GM23248 (cell line): ENCODE measurements around the gene NUDCD2. TPM values are rescaled to one million over a fixed set of nuclear protein-coding genes. Genes with fewer than 3 reads are reported as not detected.

Experiments
- DNase-seq: peaks from one replicate; pipeline ENCODE4 v3.0.0-alpha.2; 2015
- H2AFZ ChIP-seq: fragments of 200-600 bp; sonication (generic); 2 replicates; pipeline ENCODE4 v1.6.1; 2016; ENCODE audit warnings: antibody characterized with exemption
- H3F3A ChIP-seq: fragments of 200-600 bp; sonication (generic); 2 replicates; pipeline ENCODE4 v1.6.1; 2016; ENCODE audit warnings: mild to moderate bottlenecking, antibody characterized with exemption, mixed run types; ENCODE audit not compliant: insufficient read depth
- H3K27ac ChIP-seq: fragments of 200-600 bp; sonication (generic); 2 replicates; pipeline ENCODE4 v1.5.1; 2016; ENCODE audit warnings: mild to moderate bottlenecking
- H3K27me3 ChIP-seq: fragments of 200-600 bp; sonication (generic); replicated peaks from 2 replicates; pipeline ENCODE4 v1.6.1; 2016; ENCODE audit warnings: mild to moderate bottlenecking; ENCODE audit not compliant: insufficient read depth
- H3K36me3 ChIP-seq: fragments of 200-600 bp; sonication (generic); 2 replicates; pipeline ENCODE4 v1.6.1; 2016; ENCODE audit warnings: low read depth, mild to moderate bottlenecking
- H3K4me1 ChIP-seq: fragments of 200-600 bp; sonication (generic); 2 replicates; pipeline ENCODE4 v1.6.1; 2016; ENCODE audit warnings: mild to moderate bottlenecking; ENCODE audit not compliant: insufficient read depth
- H3K4me2 ChIP-seq: fragments of 200-600 bp; sonication (generic); one replicate; pipeline ENCODE4 v1.6.1; 2016; ENCODE audit warnings: mild to moderate bottlenecking; ENCODE audit not compliant: unreplicated experiment
- H3K4me3 ChIP-seq: fragments of 200-600 bp; sonication (generic); 2 replicates; pipeline ENCODE4 v1.5.1; 2016; ENCODE audit warnings: mild to moderate bottlenecking
- H3K79me2 ChIP-seq: fragments of 200-600 bp; sonication (generic); 2 replicates; pipeline ENCODE4 v1.6.1; 2016; ENCODE audit warnings: mild to moderate bottlenecking; ENCODE audit not compliant: insufficient read depth
- H3K9ac ChIP-seq: fragments of 200-600 bp; sonication (generic); 2 replicates; pipeline ENCODE4 v1.6.1; 2016; ENCODE audit warnings: mild to moderate bottlenecking
- H3K9me2 ChIP-seq: fragments of 200-600 bp; sonication (generic); 2 replicates; pipeline ENCODE4 v1.6.1; 2016; ENCODE audit warnings: mixed run types, mild to moderate bottlenecking, moderate library complexity; ENCODE audit not compliant: insufficient read depth
- H3K9me3 ChIP-seq: fragments of 200-600 bp; sonication (generic); one replicate; pipeline ENCODE4 v1.6.1; 2017; ENCODE audit warnings: low read depth
- H4K20me1 ChIP-seq: fragments of 200-600 bp; sonication (generic); 2 replicates; pipeline ENCODE4 v1.6.0; 2016; ENCODE audit not compliant: insufficient read depth
- EZH2 ChIP-seq: fragments of 200-600 bp; sonication (generic); IDR thresholded peaks from 2 replicates; pipeline ENCODE4 v1.6.1; 2018; ENCODE audit warnings: antibody characterized with exemption, mild to moderate bottlenecking; ENCODE audit not compliant: insufficient read depth, poor library complexity, severe bottlenecking
- EZH2phosphoT487 ChIP-seq: fragments of 200-600 bp; sonication (generic); IDR thresholded peaks from 2 replicates; pipeline ENCODE4 v1.6.1; 2018; ENCODE audit warnings: antibody characterized with exemption, moderate library complexity, mild to moderate bottlenecking, low read depth; ENCODE audit not compliant: insufficient read depth
- WGBS, 2 experiments: methylation state at CpG; one replicate each; pipeline ENCODE4 v1.1.6; 2015 to 2017; ENCODE audit warnings: low lambda C conversion rate in 2 of 2, low coverage in 1 of 2; ENCODE audit errors: missing lambda C conversion rate in 2 of 2; 5-methylcytosine and 5-hydroxymethylcytosine counted together
- in situ Hi-C: fragments of 300-500 bp; cut with MboI; formaldehyde crosslinking; loops from 2 replicates; pipeline ENCODE4 v1.15.0; 2020
- polyA plus RNA-seq: library from polyadenylated mRNA; unstranded; fragments of >200 nt; fragmentation: Nextera tagmentation; extraction: Ambion mirVana; gene quantifications from 2 replicates; pipeline ENCODE4 v1.2.1, GENCODE V29; 2016
- total RNA-seq: library from RNA; depleted of rRNA; stranded (reverse); fragments of >200 nt; shearing (Covaris generic); gene quantifications from 2 replicates; pipeline ENCODE4 v1.2.3, GENCODE V29; 2014

NUDCD2 gene
- total and polyA plus RNA-seq, 2 experiments from 2014 or later, result 2.7 to 57.8 TPM

- Histone ChIP-seq H3F3A (peaks cover 68% of the 10 kb centered on the region), H3K9me3 (no peaks in the 10 kb centered on the region), H3K79me2 (0 out of 2 replicates have a peak, but pooled peaks cover 10% of the 10 kb centered on the region), H2AFZ (no peak overlapping the region), H3K9me2 (no peaks in the 10 kb centered on the region), H3K27me3 (no peaks in the 10 kb centered on the region), H3K4me3 (no peak overlapping the region), H4K20me1 (no peaks in the 10 kb centered on the region), H3K36me3 (peaks cover 61% of the 10 kb centered on the region), H3K4me2 (no peak overlapping the region), H3K27ac (no peak overlapping the region), H3K9ac (no peak overlapping the region), H3K4me1 (peaks cover 2% of the 10 kb centered on the region)
- TF ChIP-seq EZH2 (no peak), EZH2phosphoT487 (no peak)
- DNase-seq, result no peak
- in situ Hi-C loops, result no loop called here
Observed at GRCh38 chr5:163448491-163448890, 11.4 kb downstream of the NUDCD2 start.

DNA sequence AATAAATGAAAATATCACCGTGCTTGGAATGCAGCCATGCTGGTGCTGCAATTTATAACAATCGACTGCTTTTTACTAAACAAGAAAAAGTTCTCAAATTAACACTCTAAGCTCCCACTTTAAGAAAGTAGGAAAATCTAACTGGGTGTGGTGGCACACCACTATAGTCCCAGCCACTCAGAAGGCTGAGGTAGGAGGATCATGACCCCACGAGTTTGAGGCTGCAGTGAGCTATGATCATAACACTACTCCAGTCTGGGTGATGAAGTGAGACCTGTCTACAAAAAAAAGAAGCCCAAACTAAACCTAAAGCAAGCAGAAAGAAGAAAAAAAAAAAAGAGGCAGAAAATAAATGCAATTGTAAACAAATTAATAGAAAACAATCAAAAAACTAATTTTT, 12.0 kb downstream of the NUDCD2 start:
- Histone ChIP-seq H3K36me3 (peaks cover 65% of the 10 kb centered on the region), H3K9me2 (no peaks in the 10 kb centered on the region)
- 76 to 80% methylated on average over 3 of the region's 3 CpGs for WGBS, 2 experiments

GRCh38 chr5:163447191-163447590, 12.7 kb downstream of the NUDCD2 start:
- H3K4me3 ChIP-seq, result no peak overlapping the region
- peaks cover 18% of the 10 kb centered on the region for H3K79me2 ChIP-seq
- H3K4me2 ChIP-seq, result no peak overlapping the region
- H3K27me3 ChIP-seq, result no peaks in the 10 kb centered on the region
- TF ChIP-seq EZH2phosphoT487 (no peak), EZH2 (no peak)
- peaks cover 71% of the 10 kb centered on the region for H3K36me3 ChIP-seq
- no peaks in the 10 kb centered on the region for H4K20me1 ChIP-seq
- no peaks in the 10 kb centered on the region for H3K4me1 ChIP-seq
- H3K9me2 ChIP-seq, result no peaks in the 10 kb centered on the region
- H3K9ac ChIP-seq, result no peak overlapping the region
- H3F3A ChIP-seq, result peaks cover 58% of the 10 kb centered on the region
- in situ Hi-C loops, result no loop called here
- DNase-seq, result no peak
- H3K27ac ChIP-seq, result no peak overlapping the region
- no peaks in the 10 kb centered on the region for H3K9me3 ChIP-seq
- no peak overlapping the region for H2AFZ ChIP-seq

More for the DNA sequence above, 12.0 kb downstream of the NUDCD2 start:
- peaks cover 11% of the 10 kb centered on the region; the same call in 1 of the 2 replicates for H3K79me2 ChIP-seq
- no peak for DNase-seq
- no peak overlapping the region for H3K4me3 ChIP-seq
- H3K27me3 ChIP-seq, result no peaks in the 10 kb centered on the region
- no peaks in the 10 kb centered on the region for H4K20me1 ChIP-seq
- H3K4me1 ChIP-seq, result no peaks in the 10 kb centered on the region
- no peaks in the 10 kb centered on the region for H3K9me3 ChIP-seq
- in situ Hi-C loops, result no loop called here
- no peak overlapping the region for H3K4me2 ChIP-seq
- no peak overlapping the region for H3K27ac ChIP-seq
- TF ChIP-seq EZH2phosphoT487 (no peak), EZH2 (no peak)
- H3F3A ChIP-seq, result peaks cover 65% of the 10 kb centered on the region
- H3K9ac ChIP-seq, result no peak overlapping the region
- H2AFZ ChIP-seq, result no peak overlapping the region

GRCh38 chr5:163445345-163445744, 14.6 kb downstream of the NUDCD2 start:
- Histone ChIP-seq H3K27me3 (no peaks in the 10 kb centered on the region), H3F3A (peaks cover 43% of the 10 kb centered on the region), H3K9me3 (no peaks in the 10 kb centered on the region), H2AFZ (no peak overlapping the region), H4K20me1 (peaks cover 6% of the 10 kb centered on the region; the same call in 1 of the 2 replicates), H3K9me2 (no peaks in the 10 kb centered on the region), H3K36me3 (peaks cover 89% of the 10 kb centered on the region), H3K4me3 (no peak overlapping the region), H3K4me2 (no peak overlapping the region), H3K27ac (no peak overlapping the region), H3K9ac (no peak overlapping the region), H3K4me1 (peaks cover 8% of the 10 kb centered on the region; the same call in 1 of the 2 replicates), H3K79me2 (peaks cover 37% of the 10 kb centered on the region)
- in situ Hi-C loops, result no loop called here
- no peak for TF ChIP-seq EZH2phosphoT487
- no peak for TF ChIP-seq EZH2
- 85 to 86% methylated on average over 6 of the region's 6 CpGs for WGBS, 2 experiments
- DNase-seq, result no peak

GRCh38 chr5:163444526-163444925, 15.4 kb downstream of the NUDCD2 start:
- in situ Hi-C loops, result no loop called here
- no peak for TF ChIP-seq EZH2phosphoT487
- TF ChIP-seq EZH2, result no peak
- no peak overlapping the region for H3K27ac ChIP-seq

More at GRCh38 chr5:163444526-163444925, 15.4 kb downstream of the NUDCD2 start:
- no peaks in the 10 kb centered on the region for H3K9me3 ChIP-seq
- no peaks in the 10 kb centered on the region for H3K27me3 ChIP-seq
- no peak overlapping the region for H3K4me2 ChIP-seq
- no peak overlapping the region for H3K9ac ChIP-seq
- no peak overlapping the region for H3K4me3 ChIP-seq
- H2AFZ ChIP-seq, result no peak overlapping the region
- H3F3A ChIP-seq, result peaks cover 38% of the 10 kb centered on the region
- 63 to 70% methylated on average over 1 of the region's 1 CpG for WGBS, 2 experiments
- DNase-seq, result no peak
- H3K36me3 ChIP-seq, result peaks cover 94% of the 10 kb centered on the region
- no peaks in the 10 kb centered on the region for H3K9me2 ChIP-seq
- H3K79me2 ChIP-seq, result peaks cover 45% of the 10 kb centered on the region
- peaks cover 6% of the 10 kb centered on the region; the same call in 1 of the 2 replicates for H4K20me1 ChIP-seq
- peaks cover 16% of the 10 kb centered on the region for H3K4me1 ChIP-seq
